Thoracic aorta (tissue), 2 donors: ENCODE results near the gene LRRN2. TPM values are rescaled to one million over a fixed set of nuclear protein-coding genes. Genes with fewer than 3 reads are reported as not detected.

Experiments
- ATAC-seq: fragments of 150-250 bp; one replicate; pipeline ENCODE4 v1.8.0; 2017; ENCODE audit warnings: low read depth; ENCODE audit not compliant: insufficient number of reproducible peaks, low FRiP score
- DNase-seq: peaks from one replicate; pipeline ENCODE4 v3.0.0-alpha.2; 2020; ENCODE audit warnings: low spot score
- H3K27ac ChIP-seq, 2 donors: fragments of 200-600 bp; sonication (generic); 1 replicate in 1 of 2; 2 replicates in 1 of 2; pipeline ENCODE4 v1.5.1; 2016; ENCODE audit warnings: mild to moderate bottlenecking in 2 of 2, moderate library complexity in 2 of 2
- H3K27me3 ChIP-seq: fragments of 200-600 bp; sonication (generic); replicated peaks from 2 replicates; pipeline ENCODE4 v1.6.0; 2016; ENCODE audit warnings: mild to moderate bottlenecking; ENCODE audit not compliant: insufficient read depth
- H3K36me3 ChIP-seq: fragments of 200-600 bp; sonication (generic); one replicate; pipeline ENCODE4 v1.5.1; 2016
- H3K4me1 ChIP-seq, 2 donors: fragments of 200-600 bp; sonication (generic); 1 replicate in 1 of 2; 2 replicates in 1 of 2; pipeline versions ENCODE4 v1.5.1 to v1.6.0; 2016; ENCODE audit warnings: low read depth in 2 of 2, mild to moderate bottlenecking in 1 of 2; ENCODE audit not compliant: control insufficient read depth in 1 of 2
- H3K4me3 ChIP-seq: fragments of 200-600 bp; sonication (generic); 2 replicates; pipeline ENCODE4 v1.5.1; 2016; ENCODE audit warnings: mild to moderate bottlenecking
- H3K9me3 ChIP-seq: fragments of 200-600 bp; sonication (generic); 2 replicates; pipeline ENCODE4 v1.5.1; 2016
- total RNA-seq, 2 donors: library from RNA; depleted of rRNA; stranded (reverse); fragments of >200 nt; gene quantifications; one replicate each; pipeline versions ENCODE4 v1.1.0 to v1.2.3, GENCODE V29; 2016
- TF ChIP-seq, protein P1 (sequence below): fragments of 200-600 bp; sonication (generic); IDR thresholded peaks from one replicate; pipeline ENCODE4 v1.5.1; 2019; ENCODE audit warnings: antibody characterized with exemption

LRRN2 gene
- total RNA-seq, 2 donors from 2014 or later, result 0.63 to 0.81 TPM

DNA sequence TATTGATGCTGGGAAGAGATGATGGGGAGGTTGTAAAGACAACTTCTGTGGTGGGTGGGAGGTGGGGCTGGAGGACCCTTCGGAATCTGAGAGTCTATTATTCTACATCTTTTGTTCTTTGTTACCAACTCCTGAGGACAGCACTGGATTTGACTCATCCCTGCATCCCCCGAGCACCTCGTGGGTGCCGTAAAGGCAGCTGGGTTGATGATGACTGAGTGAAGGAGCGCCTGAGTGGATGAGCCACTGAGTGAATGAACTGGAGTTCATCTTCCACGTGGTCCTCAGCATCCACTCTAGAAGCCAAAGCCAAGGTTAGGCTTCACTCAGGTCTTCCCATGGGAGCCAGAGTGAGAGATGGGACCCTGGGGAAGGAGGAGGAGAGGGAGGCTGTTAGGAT is 77.6 kb downstream of the LRRN2 start:
- H3K27ac ChIP-seq, result no peak overlapping the region
- H3K27me3 ChIP-seq, result no peaks in the 10 kb centered on the region
- ATAC-seq (no peak), DNase-seq (no peak)
- H3K36me3 ChIP-seq, result no peaks in the 10 kb centered on the region
- TF ChIP-seq, protein P1, sequence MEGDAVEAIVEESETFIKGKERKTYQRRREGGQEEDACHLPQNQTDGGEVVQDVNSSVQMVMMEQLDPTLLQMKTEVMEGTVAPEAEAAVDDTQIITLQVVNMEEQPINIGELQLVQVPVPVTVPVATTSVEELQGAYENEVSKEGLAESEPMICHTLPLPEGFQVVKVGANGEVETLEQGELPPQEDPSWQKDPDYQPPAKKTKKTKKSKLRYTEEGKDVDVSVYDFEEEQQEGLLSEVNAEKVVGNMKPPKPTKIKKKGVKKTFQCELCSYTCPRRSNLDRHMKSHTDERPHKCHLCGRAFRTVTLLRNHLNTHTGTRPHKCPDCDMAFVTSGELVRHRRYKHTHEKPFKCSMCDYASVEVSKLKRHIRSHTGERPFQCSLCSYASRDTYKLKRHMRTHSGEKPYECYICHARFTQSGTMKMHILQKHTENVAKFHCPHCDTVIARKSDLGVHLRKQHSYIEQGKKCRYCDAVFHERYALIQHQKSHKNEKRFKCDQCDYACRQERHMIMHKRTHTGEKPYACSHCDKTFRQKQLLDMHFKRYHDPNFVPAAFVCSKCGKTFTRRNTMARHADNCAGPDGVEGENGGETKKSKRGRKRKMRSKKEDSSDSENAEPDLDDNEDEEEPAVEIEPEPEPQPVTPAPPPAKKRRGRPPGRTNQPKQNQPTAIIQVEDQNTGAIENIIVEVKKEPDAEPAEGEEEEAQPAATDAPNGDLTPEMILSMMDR, result no peak
- H3K4me1 ChIP-seq, result no peaks in the 10 kb centered on the region
- H3K9me3 ChIP-seq, result no peaks in the 10 kb centered on the region
- no peak overlapping the region for H3K4me3 ChIP-seq

DNA sequence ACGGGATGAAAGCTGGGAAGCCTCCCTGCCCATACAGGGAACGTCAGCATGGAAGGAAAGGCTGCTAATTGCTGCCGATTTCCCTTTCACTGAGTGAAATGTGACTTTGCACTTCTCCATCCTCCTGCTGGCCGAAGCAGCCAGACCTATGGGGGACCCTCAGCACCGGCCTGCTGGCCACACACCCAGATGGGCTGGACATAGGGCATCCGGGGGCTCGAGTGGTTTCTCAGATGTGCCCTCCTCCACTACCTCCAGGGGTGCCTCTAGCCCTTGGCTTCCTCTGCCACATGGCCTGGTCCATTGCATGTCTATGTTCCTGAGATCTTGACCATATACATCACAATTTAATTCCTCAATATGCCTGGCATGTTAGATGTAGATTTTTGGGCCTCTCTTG is 79.7 kb downstream of the LRRN2 start:
- no peaks in the 10 kb centered on the region for H3K36me3 ChIP-seq
- TF ChIP-seq, protein P1, result no peak
- H3K27ac ChIP-seq, result no peak overlapping the region
- no peaks in the 10 kb centered on the region for H3K4me1 ChIP-seq
- ATAC-seq (no peak), DNase-seq (no peak)
- H3K27me3 ChIP-seq, result no peaks in the 10 kb centered on the region
- no peaks in the 10 kb centered on the region for H3K9me3 ChIP-seq
- H3K4me3 ChIP-seq, result no peak overlapping the region

DNA sequence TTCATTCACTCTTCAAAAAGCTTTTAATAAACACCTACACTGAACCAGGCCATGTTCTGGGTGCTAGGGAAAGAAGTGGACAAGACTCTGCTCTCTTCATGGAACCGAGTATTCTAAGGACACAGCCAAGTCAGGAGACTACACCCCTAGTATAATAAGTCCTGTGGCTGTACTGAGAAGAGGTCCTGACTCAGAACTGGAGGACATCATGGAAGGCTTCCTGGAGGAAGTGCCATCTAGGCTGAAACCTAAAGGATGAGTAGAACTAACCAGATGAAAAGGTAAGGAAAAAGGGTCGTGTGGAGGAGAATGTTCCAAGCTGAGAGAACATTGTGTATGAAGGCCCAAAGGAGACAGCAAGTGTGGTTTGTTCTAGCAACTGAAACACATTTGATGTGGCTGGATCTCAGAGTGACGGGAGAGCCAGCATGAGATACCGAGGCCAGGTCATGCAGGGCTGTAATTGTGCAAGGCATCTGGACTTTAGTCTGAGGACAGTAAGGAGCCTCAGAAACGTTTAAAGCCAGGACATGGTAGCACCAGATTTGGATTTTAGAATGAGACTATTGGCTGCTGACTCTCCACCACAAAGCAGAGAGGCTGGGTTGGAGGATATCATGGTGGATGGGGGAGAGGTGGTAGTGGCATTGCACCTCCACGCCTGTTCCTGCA is 82.5 kb downstream of the LRRN2 start:
- Histone ChIP-seq H3K27me3 (no peaks in the 10 kb centered on the region), H3K4me3 (no peak overlapping the region), H3K4me1 (no peaks in the 10 kb centered on the region), H3K9me3 (no peaks in the 10 kb centered on the region), H3K27ac (no peak overlapping the region), H3K36me3 (no peaks in the 10 kb centered on the region)
- ATAC-seq (no peak), DNase-seq (no peak)
- TF ChIP-seq, protein P1, result no peak

DNA sequence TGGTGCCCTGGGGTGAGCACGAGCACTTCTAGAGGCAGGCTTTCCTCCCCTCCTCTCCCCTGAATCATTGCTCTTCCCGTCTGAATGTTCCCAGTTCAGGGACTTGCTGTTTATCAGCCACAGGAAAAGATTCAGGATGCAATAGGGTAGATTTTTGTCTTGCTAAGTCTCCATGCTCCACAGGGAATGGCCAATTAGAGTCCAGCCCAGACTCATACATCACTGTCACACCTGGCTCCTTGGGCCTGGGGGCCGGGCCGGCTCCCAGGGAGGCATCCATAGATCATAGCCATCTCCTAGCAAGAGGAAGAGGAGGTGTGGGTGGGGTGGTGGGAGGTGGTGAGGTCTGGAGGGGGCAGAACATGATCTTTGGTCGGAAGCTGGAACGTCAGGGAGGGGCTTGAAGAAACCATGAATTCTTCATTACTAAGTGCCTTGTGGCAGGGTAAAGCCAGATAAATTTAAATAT is 83.4 kb downstream of the LRRN2 start:
- Histone ChIP-seq H3K4me3 (no peak overlapping the region), H3K27me3 (no peaks in the 10 kb centered on the region), H3K9me3 (no peaks in the 10 kb centered on the region), H3K27ac (no peak overlapping the region), H3K36me3 (no peaks in the 10 kb centered on the region), H3K4me1 (no peaks in the 10 kb centered on the region)
- TF ChIP-seq, protein P1, result no peak
- DNase-seq (no peak), ATAC-seq (no peak)

DNA sequence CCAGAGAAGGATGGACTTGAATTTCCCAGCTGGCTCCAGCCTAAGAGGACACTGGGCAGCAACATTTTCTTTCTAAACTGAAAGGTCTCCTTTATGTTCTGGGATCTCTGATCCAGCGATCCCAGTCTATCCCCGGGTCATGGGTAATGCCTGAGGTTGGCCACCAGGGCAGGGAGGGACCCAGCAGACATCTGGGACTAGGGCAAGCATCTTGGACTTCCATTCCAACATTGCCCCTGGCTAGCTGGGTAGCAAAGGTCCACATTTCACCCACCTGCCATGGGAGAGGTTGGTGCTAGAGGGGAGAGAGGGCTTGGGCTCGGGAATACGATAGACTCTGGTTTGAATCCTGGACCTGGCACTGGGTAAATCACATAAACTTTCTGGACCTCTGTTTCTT is 84.6 kb downstream of the LRRN2 start:
- Histone ChIP-seq H3K36me3 (no peaks in the 10 kb centered on the region), H3K27me3 (no peaks in the 10 kb centered on the region), H3K9me3 (no peaks in the 10 kb centered on the region), H3K4me1 (no peaks in the 10 kb centered on the region), H3K4me3 (no peak overlapping the region), H3K27ac (no peak overlapping the region)
- ATAC-seq, result no peak
- DNase-seq, result no peak
- TF ChIP-seq, protein P1, result no peak
